ENCODE data around the gene GTF3C1.

- TF ChIP-seq, protein P1, sequence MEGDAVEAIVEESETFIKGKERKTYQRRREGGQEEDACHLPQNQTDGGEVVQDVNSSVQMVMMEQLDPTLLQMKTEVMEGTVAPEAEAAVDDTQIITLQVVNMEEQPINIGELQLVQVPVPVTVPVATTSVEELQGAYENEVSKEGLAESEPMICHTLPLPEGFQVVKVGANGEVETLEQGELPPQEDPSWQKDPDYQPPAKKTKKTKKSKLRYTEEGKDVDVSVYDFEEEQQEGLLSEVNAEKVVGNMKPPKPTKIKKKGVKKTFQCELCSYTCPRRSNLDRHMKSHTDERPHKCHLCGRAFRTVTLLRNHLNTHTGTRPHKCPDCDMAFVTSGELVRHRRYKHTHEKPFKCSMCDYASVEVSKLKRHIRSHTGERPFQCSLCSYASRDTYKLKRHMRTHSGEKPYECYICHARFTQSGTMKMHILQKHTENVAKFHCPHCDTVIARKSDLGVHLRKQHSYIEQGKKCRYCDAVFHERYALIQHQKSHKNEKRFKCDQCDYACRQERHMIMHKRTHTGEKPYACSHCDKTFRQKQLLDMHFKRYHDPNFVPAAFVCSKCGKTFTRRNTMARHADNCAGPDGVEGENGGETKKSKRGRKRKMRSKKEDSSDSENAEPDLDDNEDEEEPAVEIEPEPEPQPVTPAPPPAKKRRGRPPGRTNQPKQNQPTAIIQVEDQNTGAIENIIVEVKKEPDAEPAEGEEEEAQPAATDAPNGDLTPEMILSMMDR (IDR thresholded peaks at IDR 0.05) = no peak
- TF ChIP-seq POLR2A (IDR thresholded peaks at IDR 0.05) = no peak
Measured at GRCh38 chr16:27448532-27449433, 100.9 kb downstream of the GTF3C1 start.
